GM12892 (cell line): Measurements from ENCODE around the gene OTC.

ENCODE experiments used
- POLR2A ChIP-seq: IDR thresholded peaks from 2 replicates; pipeline ENCODE4 v1.6.1; 2011; ENCODE audit warnings: low read depth, low read length, control low read depth
- POLR2AphosphoS5 ChIP-seq: IDR thresholded peaks from 2 replicates; pipeline ENCODE4 v1.6.1; 2011; ENCODE audit warnings: low read depth, low read length, control low read depth
- TAF1 ChIP-seq: IDR thresholded peaks from 2 replicates; pipeline ENCODE4 v1.6.1; 2011; ENCODE audit warnings: low read depth, mild to moderate bottlenecking, control low read depth, low read length, borderline replicate concordance

DNA sequence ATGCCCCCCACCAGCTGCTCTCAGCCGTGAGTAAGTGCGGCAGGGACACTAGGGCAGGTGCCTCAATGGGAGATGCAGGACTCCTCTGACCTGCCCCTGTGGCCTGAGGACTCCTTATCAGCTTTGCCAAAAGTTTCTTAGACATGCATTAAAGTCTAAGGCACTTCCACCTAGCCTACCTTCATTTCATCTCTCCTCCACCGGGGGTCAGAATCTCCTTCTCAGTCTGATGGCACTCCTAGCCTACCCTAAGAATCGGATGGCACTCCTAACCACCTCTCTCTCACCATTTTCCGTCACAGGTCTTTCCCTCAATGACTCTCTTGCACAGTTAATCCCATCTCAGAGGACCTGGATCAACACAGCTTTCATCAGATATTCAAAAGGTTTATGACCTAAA is 85.9 kb downstream of the OTC start:
- TF ChIP-seq POLR2AphosphoS5 (no peak), TAF1 (no peak), POLR2A (no peak)
